ENCODE data around the gene DOCK3.

DNA sequence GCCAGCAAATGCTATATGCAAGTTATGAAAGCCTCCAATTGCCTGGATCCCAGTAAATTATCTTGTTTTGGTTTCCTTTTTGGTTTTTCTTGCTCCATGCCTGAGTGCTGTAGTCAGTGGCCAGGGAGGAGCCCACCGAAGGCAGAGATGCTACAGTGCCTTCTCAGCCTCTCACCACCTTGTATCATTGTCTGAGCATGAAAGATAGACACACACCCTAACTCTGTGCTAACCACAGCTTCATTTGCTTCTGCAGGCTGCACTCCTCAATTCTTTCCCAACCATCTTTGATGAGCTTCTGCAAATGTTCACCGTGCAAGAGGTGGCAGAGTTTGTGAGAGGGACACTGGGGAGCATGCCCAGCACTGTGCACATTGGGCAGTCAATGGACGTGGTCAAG is 595.8 kb downstream of the DOCK3 start:
- TF ChIP-seq, protein P1, sequence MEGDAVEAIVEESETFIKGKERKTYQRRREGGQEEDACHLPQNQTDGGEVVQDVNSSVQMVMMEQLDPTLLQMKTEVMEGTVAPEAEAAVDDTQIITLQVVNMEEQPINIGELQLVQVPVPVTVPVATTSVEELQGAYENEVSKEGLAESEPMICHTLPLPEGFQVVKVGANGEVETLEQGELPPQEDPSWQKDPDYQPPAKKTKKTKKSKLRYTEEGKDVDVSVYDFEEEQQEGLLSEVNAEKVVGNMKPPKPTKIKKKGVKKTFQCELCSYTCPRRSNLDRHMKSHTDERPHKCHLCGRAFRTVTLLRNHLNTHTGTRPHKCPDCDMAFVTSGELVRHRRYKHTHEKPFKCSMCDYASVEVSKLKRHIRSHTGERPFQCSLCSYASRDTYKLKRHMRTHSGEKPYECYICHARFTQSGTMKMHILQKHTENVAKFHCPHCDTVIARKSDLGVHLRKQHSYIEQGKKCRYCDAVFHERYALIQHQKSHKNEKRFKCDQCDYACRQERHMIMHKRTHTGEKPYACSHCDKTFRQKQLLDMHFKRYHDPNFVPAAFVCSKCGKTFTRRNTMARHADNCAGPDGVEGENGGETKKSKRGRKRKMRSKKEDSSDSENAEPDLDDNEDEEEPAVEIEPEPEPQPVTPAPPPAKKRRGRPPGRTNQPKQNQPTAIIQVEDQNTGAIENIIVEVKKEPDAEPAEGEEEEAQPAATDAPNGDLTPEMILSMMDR (IDR thresholded peaks at IDR 0.05): no peak
- TF ChIP-seq POLR2A (IDR thresholded peaks at IDR 0.05) (no peak), EP300 (IDR thresholded peaks at IDR 0.05) (no peak)
